Measurements from ENCODE around the gene SKAP1. TPM values are rescaled to one million over a fixed set of nuclear protein-coding genes. Genes with fewer than 3 reads are reported as not detected.

Gene SKAP1
- total RNA-seq, 4 donors from 2014 or later: 1.1 to 1.7 (median 1.2) TPM

DNA sequence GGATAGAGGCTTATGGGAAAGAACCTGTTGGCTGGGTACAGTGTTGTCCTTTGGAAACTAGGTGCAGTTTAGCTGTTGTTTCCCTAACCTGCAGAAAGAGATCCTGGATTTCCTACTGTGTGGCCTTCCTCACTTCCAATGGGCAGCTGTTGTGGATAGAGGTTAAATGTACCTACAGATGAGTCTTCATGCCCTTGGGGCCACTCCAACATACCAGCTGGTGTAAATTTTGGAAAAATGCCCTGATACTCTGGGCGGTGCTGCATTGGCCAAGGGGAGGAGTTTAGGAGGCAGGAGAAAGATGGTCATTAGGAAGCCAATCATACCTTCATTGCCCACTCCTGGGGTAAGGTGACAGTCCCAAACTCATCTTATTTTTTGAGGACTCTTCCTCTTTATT is 252.2 kb downstream of the SKAP1 start:
- TF ChIP-seq POLR2A (IDR thresholded peaks at IDR 0.05; ENCODE audit: low read depth) (no peak), EP300 (IDR thresholded peaks at IDR 0.05) (no peak), POLR2AphosphoS5 (IDR thresholded peaks at IDR 0.05) (no peak)
- Histone ChIP-seq H3K4me3 (no peak overlapping the region), H3K4me1 (no peaks in the 10 kb centered on the region), H3K27ac (replicated peaks in 1 of 4) (no peak overlapping the region), H3K9me3 (no peaks in the 10 kb centered on the region), H3K36me3 (no peaks in the 10 kb centered on the region), H3K27me3 (peaks cover 0 to 12% (median 0%) of the 10 kb centered on the region in 4 donors)
- intact Hi-C loops (cut with DNase I): no loop called here
- no peak for DNase-seq (ENCODE audit: extremely low spot score)
- 82% methylated on average over 1 of the region's 1 CpG for WGBS

DNA sequence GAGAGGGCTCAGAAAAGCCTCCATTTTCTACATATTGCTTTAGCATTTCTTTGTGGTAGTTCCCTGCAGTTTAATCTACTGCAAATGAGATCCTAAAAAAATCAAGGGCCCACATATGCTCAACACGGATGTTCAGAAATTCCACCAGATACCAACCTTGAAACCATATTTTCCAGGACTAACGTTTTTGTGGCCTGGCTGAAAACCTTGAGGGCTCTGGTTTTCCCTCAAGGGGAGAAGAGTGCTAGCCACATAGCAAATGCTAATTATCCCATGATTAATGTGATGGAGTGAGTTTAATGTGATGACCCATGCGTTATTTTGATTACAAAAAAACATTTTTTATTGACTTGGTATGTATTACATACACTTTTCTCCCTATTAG is 253.6 kb downstream of the SKAP1 start:
- H3K4me1 ChIP-seq: no peaks in the 10 kb centered on the region
- H3K27ac ChIP-seq (replicated peaks in 1 of 4): no peak overlapping the region
- intact Hi-C loops (cut with DNase I): no loop called here
- peaks cover 0 to 15% (median 0%) of the 10 kb centered on the region in 4 donors for H3K27me3 ChIP-seq
- no peak for DNase-seq (ENCODE audit: extremely low spot score)
- H3K4me3 ChIP-seq: no peak overlapping the region
- H3K36me3 ChIP-seq: no peaks in the 10 kb centered on the region
- 85% methylated on average over 3 of the region's 3 CpGs for WGBS
- TF ChIP-seq, protein P1, sequence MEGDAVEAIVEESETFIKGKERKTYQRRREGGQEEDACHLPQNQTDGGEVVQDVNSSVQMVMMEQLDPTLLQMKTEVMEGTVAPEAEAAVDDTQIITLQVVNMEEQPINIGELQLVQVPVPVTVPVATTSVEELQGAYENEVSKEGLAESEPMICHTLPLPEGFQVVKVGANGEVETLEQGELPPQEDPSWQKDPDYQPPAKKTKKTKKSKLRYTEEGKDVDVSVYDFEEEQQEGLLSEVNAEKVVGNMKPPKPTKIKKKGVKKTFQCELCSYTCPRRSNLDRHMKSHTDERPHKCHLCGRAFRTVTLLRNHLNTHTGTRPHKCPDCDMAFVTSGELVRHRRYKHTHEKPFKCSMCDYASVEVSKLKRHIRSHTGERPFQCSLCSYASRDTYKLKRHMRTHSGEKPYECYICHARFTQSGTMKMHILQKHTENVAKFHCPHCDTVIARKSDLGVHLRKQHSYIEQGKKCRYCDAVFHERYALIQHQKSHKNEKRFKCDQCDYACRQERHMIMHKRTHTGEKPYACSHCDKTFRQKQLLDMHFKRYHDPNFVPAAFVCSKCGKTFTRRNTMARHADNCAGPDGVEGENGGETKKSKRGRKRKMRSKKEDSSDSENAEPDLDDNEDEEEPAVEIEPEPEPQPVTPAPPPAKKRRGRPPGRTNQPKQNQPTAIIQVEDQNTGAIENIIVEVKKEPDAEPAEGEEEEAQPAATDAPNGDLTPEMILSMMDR (IDR thresholded peaks at IDR 0.05): no peak
- no peak for TF ChIP-seq POLR2AphosphoS5 (IDR thresholded peaks at IDR 0.05)
- no peak for TF ChIP-seq EP300 (IDR thresholded peaks at IDR 0.05)
- no peak for TF ChIP-seq POLR2A (IDR thresholded peaks at IDR 0.05; ENCODE audit: low read depth)
- no peaks in the 10 kb centered on the region for H3K9me3 ChIP-seq

DNA sequence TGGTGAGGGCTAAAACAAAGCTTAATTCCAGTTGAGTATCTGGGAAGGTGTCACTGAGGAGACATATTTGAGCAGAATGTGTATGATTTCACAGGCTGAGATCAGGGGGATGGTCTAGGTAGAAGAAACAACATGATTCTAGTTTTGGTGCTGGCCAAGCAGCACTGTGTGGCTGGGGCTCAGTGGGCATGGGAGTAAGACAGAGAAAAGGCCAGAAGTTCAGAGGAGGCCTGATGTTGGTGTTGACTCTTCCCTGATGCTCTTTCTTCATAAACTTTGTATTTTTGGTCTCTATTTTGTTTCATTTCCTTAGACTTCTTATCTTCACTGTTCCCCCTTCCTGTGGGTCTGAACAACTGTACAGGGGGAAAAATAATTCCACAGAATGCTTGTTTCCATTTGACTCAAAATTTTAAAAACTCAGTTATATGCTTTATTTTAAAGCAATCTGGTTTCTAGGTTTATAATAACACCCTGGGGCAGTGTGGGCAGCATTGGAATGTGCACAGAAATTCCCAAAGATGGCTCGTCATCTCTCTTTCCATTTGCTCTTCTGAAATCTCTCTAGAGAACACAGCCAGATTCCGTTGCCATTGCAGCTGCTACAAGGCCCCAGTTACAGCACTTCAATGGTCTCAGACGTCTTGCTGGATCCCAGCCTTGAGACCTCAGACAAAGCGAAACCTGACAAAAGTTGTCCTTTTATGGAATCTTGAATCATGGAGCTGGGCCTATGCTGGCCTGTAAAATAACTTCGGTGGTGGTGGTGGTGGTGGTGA is 254.1 kb downstream of the SKAP1 start:
- H3K4me3 ChIP-seq: no peak overlapping the region
- WGBS: 83% methylated on average over 5 of the region's 5 CpGs
- intact Hi-C loops (cut with DNase I): no loop called here
- no peak for DNase-seq (ENCODE audit: extremely low spot score)
- H3K27me3 ChIP-seq: peaks cover 0 to 20% (median 0%) of the 10 kb centered on the region in 4 donors
- H3K27ac ChIP-seq (replicated peaks in 1 of 4): no peak overlapping the region
- H3K4me1 ChIP-seq: no peaks in the 10 kb centered on the region
- no peaks in the 10 kb centered on the region for H3K36me3 ChIP-seq
- TF ChIP-seq, protein P1 (IDR thresholded peaks at IDR 0.05): no peak
- TF ChIP-seq EP300 (IDR thresholded peaks at IDR 0.05): no peak
- TF ChIP-seq POLR2AphosphoS5 (IDR thresholded peaks at IDR 0.05): no peak
- TF ChIP-seq POLR2A (IDR thresholded peaks at IDR 0.05; ENCODE audit: low read depth): no peak
- H3K9me3 ChIP-seq: no peaks in the 10 kb centered on the region

DNA sequence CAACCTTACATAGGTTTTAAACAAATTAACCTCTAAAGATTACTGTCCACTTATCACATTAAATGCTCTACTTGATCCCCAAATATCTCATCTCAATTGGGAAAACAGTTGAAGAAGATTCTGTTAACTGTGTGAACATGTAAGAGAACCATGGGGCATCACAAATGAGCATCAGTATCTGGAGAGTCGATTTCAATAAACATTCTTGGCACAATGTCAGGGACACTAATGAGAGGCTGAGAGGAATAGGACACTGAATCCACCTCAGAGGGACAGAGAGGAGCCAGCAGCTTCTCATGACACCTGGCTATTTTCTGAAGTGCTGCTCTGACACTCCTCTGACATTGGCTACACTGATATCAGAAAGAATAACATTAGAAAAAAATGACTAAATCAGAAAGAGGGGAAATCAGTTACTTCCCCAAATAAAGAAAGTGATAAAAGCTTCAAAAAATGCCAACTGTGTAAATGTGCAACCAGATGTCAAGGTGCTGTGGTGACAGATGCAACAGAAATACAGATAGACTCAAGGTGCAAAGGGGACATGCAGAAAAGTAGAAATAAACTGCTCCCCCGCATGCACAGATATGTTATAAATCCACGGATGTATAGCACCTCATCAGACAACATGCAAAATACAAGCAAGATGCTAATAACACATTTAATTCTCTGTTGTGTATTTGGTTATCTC is 255.0 kb downstream of the SKAP1 start:
- Histone ChIP-seq H3K27ac (replicated peaks in 1 of 4) (no peak overlapping the region), H3K4me1 (no peaks in the 10 kb centered on the region), H3K36me3 (no peaks in the 10 kb centered on the region), H3K27me3 (peaks cover 0 to 13% (median 0%) of the 10 kb centered on the region in 4 donors), H3K4me3 (no peak overlapping the region), H3K9me3 (no peaks in the 10 kb centered on the region)
- intact Hi-C loops (cut with DNase I): no loop called here
- DNase-seq (ENCODE audit: extremely low spot score): no peak
- 66% methylated on average over 3 of the region's 3 CpGs for WGBS
- TF ChIP-seq, protein P1 (IDR thresholded peaks at IDR 0.05): no peak
- TF ChIP-seq POLR2AphosphoS5 (IDR thresholded peaks at IDR 0.05): no peak
- TF ChIP-seq EP300 (IDR thresholded peaks at IDR 0.05): no peak
- no peak for TF ChIP-seq POLR2A (IDR thresholded peaks at IDR 0.05; ENCODE audit: low read depth)

DNA sequence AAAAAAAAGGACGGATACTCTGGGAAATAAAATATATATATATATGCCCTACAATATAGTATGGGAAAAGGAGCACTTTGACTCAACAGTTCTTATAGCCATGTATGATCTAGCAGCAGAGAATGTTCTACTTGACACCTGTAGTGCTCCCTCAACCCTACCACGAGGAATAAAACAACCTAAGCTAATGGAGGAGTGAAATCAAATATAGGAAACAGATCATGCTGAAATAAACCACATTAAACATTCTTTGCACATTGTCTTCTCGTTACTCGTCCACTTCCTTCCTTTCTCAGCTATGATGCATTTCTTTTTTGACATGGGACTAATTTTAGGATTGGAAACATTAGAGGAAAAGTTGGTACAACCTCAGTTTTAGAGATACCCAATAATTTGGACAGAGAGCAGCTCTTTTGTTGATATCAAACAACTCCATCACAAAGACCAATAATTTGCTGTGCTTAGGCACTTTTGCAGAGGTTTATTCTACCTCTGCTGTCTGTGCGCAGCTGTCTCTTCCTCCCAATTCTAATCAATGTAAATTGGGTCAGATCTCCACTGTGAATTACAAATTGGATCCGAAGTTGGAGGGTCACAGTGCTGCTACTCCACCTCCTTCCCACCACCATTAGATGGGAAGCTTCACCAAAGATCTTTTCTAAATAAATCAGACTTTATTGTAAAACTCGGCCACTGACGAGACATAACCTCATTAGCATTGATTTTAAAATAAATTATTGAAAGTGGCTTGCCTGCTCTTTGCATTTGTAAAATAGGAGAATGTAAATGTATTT is 256.6 kb downstream of the SKAP1 start:
- intact Hi-C loops (cut with DNase I): no loop called here
- DNase-seq (ENCODE audit: extremely low spot score): no peak
- no peaks in the 10 kb centered on the region for H3K36me3 ChIP-seq
- H3K4me3 ChIP-seq: no peak overlapping the region
- TF ChIP-seq POLR2AphosphoS5 (IDR thresholded peaks at IDR 0.05) (no peak), POLR2A (IDR thresholded peaks at IDR 0.05; ENCODE audit: low read depth) (no peak), EP300 (IDR thresholded peaks at IDR 0.05) (no peak)
- TF ChIP-seq, protein P1 (IDR thresholded peaks at IDR 0.05): no peak
- no peaks in the 10 kb centered on the region for H3K9me3 ChIP-seq
- 75% methylated on average over 8 of the region's 8 CpGs for WGBS
- peaks cover 0 to 28% (median 0%) of the 10 kb centered on the region in 4 donors for H3K27me3 ChIP-seq
- H3K4me1 ChIP-seq: no peaks in the 10 kb centered on the region
- no peak overlapping the region for H3K27ac ChIP-seq (replicated peaks in 1 of 4)

All from esophagus muscularis mucosa (tissue), 4 donors.